ENCODE results near the gene TMEM109.

DNA sequence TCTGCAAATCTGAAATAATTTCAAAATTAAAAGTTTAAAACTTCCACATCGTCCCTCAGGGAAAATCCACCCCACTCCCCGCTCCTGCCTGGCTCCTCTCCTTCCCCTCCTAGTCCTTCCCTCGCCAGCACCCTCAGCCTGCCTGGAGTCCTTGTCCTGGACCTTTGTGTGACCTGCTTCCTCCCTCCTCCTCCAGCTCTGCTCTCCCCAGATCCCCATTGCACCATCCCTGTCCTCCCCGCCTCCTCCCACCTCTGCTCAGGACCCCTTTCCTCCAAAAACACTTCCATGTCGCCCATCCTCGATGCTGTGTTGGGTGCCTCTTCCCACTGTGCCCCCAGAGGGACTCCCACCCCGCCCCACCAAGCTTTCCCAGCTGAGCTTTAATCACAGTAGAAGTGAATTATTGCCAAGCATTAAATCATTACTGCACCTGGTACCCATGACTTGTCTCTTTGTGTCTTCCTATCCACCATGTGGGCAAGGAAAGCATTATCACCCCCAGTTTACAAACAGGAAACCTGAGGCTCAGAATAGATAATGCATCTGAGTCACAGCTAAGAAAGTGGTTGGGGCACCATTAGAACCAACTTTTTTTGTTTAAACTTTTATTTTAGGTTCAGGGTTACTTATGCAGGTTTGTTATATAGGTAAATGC is 49.0 kb upstream of the TMEM109 start:
- TF ChIP-seq, protein P1, sequence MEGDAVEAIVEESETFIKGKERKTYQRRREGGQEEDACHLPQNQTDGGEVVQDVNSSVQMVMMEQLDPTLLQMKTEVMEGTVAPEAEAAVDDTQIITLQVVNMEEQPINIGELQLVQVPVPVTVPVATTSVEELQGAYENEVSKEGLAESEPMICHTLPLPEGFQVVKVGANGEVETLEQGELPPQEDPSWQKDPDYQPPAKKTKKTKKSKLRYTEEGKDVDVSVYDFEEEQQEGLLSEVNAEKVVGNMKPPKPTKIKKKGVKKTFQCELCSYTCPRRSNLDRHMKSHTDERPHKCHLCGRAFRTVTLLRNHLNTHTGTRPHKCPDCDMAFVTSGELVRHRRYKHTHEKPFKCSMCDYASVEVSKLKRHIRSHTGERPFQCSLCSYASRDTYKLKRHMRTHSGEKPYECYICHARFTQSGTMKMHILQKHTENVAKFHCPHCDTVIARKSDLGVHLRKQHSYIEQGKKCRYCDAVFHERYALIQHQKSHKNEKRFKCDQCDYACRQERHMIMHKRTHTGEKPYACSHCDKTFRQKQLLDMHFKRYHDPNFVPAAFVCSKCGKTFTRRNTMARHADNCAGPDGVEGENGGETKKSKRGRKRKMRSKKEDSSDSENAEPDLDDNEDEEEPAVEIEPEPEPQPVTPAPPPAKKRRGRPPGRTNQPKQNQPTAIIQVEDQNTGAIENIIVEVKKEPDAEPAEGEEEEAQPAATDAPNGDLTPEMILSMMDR (IDR thresholded peaks at IDR 0.05), result no peak
- TF ChIP-seq POLR2A (IDR thresholded peaks at IDR 0.05), result no peak

All from thyroid gland (tissue), 4 donors.